Hematopoietic multipotent progenitor cell treated with erythropoietin and hydrocortisone succinate and interleukin-3 and kit ligand, for 17 days (in vitro differentiated cells): ENCODE measurements around the gene KARS1.
"Not testable (repeated sequence)": the region's sequence is repeated elsewhere in the genome, so short reads cannot be mapped to it uniquely, and the experiment has no call there.

Source experiments
- DNase-seq: peaks from one replicate; pipeline ENCODE4 v3.0.0-alpha.2; 2015; ENCODE audit warnings: low spot score

Gene KARS1

DNA sequence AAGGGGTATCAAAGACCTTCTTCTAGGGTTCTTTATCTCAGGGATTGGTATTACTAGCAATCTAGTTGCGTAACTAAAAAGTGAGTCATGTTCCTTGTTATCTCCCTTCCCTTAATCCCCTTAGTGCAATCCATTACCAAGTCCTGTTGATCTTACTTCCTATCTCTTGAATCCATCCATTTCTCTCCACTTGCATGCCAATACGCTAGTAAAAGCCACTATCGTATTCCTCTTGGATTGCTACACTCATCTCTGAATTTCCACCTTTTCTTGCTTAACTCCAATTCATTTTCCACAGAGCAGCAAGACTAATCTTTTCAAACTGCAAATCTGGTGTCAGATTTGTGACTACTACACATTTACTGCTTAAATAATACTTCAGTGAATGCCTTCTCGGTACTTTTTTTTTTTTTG is 22.5 kb downstream of the KARS1 start:
- DNase-seq, result no peak

DNA sequence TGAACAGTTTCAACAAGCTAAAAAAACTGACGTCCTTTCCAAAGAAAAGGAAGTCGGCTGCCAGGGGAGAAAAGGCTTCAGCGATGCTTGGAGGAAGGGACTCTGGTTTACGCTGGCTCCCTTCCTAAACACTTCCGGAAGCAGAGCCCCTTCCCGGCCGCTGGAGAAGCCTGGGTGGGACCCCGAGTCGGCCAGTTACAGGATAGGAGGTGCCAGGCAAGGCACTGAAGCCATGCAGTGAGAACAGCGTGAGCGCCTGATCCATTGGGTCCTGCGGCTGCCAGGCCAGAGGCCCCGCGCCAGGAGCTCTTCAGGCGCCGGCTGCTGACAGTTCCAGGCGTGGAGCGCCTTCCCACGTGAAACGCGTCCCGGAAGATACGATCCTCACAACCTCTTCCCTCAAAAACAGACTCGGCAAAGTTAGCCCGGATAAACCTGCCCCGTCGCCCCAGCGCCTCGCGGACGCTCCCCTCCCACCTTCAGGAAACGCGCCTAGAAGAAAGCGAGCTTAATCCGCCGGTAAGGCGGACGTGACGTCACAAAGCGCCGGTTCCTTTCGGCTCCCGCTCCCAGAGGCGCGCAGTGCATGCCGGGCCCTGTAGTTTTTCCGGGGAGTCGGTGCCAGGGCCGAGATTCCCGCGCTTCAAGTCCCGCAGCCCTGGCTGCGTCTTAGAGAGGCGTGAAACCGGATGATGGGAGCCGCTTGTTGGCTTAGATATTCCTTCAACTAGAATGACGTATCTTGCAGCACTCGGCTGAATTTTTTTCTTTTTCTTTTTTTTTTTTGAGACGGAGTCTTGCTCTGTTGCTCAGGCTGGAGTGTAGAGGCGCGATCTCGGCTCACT is 24.5 kb downstream of the KARS1 start, which contains the start of gene ADAT1:
Gene ADAT1, minus strand, starts transcription at position 521 of the 845 bp plus-strand sequence. CDS start 2,482 bp downstream, outside the sequence.
- peak; percentile 96 for DNase-seq

DNA sequence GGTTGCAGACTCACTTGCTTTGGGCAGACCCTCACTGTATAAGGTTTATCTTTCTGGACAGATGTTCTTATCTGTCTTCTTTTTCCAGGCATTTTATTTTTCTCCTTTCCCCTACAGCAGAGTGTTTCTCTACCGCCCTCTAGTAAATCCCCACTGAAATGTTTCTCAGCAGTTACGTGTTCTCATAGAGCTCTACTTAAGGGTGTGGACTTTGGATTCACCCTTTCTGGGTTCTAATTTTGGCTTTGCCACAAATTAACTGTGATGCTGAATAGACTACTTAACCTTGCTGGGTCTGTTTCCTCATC is 26.3 kb downstream of the KARS1 start:
- DNase-seq, result peak; percentile 86

DNA sequence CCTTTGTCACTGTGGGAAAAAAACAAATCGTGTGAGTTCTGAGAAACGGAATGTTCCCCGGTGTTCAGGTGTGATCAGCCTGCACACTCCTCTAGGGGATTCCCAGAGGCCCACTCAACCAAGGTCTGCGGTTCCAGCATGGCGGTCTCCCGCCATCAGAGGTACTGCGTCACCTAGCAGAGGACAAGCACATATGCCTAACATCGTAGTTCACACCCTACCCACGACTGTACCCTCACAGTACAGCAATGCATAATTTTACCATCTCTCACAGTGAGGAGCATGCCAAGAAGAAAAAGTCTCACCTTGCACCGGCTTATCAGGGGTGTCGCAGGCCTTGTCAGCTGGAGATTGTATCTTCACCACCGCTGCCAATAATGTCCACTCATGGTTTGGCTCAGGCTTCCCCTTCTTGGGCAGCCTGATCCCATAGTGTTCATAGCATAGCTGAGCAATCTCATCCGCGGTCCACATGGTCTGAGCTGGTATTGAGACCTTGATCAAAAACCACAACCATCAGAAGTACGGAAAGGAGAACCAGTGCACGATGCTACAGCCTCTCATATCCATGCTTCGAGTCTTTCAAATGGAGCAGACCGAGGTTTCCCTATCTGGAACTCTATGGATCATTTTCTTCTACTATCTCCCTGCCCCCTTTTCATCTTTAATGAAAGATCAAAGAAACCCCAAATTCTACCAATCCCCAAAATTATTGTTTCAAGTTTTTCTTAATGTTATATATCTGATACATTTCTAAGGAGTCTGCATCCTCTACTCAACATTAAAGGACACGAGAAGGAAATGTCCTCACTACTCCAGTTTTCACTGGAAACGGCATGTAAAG is 26.9 kb downstream of the KARS1 start:
- peak; percentile 76 for DNase-seq

DNA sequence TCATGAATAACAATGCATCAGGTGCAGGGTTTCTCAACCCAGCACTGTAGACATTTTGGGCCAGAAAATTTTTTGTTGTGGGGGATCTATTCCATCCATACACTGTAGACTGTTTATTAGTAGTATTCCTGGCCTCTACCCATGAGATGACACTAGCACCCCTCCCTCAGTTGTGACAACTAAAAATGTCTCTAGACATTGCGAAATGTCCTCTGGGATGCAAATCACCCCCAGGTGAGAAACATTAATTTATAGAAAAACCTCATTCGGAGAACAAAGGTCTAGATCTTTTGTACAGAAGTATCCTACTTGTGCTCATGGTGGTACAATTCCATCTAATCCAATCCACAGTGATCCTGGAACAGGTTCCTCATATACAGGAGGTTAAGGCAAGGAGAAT is 28.7 kb downstream of the KARS1 start:
- DNase-seq, result no peak

DNA sequence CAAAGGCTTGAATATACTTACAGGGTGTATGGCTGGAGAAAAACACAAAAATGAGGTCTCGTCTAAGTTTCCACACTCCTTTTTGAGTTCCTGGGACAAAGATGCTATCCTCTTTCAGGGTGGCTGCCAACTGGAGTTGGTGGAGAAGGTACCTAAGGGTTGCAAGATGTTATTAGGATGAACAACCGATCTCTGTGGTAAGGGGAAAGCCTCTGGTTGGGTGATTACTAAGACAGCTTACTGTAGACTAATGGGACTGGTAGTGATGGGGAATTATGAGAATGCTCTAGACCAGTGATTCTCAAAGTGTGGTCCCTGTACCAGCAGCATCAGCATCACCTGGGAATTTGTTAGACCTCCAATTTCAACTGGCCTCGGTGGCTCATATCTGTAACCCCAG is 30.3 kb downstream of the KARS1 start:
- no peak for DNase-seq

DNA sequence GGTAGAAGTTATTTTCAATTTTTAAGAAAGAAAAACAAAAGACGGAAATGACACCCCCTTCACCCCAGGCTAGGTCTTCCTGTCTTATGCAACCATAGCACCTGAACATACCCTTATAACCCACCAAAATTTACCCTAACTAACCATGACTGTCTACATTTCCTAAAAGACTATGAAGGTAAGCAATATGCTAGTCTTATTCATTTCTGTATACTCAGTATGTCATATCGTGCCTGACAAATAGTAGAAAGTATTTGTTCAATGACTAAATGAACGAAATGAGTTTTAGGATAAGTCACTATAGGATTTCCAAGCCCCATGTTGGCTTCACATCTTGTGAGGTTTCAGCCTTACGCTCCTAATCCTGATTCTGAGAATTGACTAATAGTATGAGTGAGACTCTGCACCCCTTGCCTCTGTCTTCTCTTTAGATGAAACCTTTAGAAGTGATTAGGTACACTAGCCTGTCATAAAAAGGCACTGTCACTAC is 30.9 kb downstream of the KARS1 start:
- DNase-seq, result no peak

DNA sequence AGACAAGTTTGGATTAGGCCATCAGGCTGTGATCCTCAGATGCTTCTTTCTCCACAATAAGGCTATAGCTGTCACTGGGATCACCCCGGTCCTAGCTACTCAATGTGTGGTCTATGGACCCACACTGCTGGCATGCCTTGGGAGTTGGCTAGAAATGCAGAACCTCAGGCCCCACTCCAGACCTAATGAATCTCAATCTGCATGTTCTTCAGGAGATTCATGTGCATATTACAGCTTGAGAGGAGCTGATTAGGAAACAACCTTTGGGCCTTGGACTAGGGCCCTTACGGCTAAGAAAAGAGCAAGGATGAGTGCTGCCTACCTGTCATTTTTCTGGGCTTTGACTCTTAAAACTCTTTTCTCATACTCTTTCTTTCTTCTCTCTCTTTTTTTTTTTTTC is 31.8 kb downstream of the KARS1 start:
- DNase-seq, result no peak

DNA sequence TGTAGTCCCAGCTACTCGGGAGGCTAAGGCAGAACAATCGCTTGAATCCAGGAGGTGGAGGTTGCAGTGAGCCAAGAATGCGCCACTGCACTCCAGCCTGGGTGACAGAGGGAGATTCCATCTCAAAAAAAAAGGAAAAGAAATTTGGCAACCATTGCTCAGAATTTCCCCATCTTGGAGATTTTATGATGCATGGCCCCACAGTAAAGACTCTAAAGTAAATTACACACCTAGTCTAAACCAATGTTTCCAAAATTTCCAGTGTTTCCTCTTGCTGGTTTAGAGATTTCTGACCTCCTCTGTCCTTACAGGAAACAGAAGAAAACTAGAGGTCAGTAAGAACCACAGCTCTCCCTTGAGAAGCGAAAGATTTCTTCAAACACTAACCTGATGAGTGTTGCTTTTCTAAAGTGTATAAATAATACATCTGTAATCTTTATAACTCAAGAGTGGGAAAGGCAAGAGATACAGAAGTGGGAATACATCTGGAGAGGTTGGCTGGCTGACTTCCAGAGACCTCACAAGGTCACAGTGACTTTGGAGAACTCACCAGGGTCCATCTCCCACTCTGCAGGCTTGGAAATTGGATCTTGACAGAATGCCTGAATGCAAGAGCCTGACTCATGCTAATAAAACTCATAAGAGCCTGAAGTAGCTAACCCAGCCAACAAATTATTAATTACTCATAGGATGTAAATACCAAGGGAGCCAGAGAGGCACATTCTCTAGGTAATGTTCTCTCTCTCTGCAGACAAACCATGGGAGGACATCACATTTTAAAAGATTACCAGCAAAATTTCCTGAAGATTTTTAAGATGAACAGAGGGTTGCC is 33.2 kb downstream of the KARS1 start:
- no peak for DNase-seq

DNA sequence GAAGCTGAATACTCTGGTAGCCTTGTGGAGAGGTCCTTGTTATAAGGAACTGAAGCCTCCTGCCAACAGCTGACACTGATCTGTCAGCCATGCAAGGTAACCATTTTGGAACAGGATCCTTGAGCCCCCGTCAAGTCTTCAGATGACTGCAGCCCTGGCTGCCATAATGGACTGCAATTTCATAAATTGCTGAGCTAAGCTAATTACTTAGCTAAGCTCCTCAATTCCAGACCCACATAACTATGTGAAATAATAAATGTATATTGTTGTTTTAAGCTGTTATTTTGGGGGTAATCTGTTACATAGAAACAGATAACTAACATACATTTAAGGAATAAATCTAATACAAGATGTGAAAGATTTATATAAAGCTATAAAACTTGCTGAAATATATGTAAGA is 41.0 kb downstream of the KARS1 start:
- no peak for DNase-seq

DNA sequence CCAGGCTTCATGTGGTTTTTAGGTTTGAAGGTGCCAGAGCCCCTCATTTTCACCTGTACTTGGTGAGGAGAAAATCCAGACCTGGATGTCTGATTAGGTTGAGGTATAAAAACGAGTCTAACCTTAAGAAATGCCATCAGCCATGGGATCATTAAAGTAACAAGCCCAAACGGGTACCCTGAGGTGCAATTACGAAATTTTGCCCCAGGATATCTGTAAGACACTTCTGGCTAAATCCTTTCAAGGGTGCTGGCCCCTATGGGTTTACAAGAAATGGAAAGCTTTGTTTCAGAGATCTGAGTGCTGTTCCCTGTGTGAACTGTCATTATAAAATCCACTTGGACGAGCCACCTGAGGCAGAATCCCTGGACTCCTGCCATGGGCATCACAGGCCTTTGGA is 44.2 kb downstream of the KARS1 start:
- DNase-seq, result no peak

DNA sequence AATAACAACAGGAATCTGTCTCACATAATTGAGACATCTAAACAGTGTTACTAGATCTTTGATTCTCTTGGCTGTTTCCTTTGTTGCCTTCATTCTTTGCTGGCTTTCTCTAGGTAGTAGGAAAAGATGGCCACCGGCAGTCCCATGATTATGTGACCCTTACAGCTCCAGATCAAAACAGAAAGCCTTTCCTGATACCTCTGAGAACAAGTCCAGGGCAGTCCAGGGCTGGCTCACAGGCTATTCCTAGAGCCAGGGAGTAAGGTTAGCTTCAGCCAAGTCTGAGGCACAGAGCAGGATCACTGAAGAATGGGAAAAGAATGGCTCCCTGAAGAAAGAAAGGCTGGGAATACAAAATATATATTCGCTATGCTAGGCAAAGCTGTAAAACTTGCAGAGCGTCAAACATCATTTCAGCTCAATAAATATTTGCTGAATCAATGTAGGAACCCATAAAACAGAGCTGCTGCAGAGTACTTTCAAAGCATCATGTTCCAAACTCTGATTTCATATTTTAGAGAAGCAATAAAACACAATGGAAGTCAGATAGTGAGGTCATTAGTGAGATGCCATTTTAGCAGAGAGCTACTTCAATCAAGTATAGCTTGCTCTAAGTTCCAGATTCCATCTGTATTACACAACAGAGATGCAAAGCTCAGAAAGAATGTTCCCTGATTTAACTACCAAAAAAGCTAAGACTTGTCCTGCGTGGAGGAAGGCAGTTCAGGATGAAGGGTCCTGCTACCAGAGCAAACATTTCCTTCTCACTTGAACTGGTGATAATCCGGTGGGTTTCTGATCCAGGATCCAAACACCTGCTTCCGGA is 47.8 kb downstream of the KARS1 start:
- no peak for DNase-seq

DNA sequence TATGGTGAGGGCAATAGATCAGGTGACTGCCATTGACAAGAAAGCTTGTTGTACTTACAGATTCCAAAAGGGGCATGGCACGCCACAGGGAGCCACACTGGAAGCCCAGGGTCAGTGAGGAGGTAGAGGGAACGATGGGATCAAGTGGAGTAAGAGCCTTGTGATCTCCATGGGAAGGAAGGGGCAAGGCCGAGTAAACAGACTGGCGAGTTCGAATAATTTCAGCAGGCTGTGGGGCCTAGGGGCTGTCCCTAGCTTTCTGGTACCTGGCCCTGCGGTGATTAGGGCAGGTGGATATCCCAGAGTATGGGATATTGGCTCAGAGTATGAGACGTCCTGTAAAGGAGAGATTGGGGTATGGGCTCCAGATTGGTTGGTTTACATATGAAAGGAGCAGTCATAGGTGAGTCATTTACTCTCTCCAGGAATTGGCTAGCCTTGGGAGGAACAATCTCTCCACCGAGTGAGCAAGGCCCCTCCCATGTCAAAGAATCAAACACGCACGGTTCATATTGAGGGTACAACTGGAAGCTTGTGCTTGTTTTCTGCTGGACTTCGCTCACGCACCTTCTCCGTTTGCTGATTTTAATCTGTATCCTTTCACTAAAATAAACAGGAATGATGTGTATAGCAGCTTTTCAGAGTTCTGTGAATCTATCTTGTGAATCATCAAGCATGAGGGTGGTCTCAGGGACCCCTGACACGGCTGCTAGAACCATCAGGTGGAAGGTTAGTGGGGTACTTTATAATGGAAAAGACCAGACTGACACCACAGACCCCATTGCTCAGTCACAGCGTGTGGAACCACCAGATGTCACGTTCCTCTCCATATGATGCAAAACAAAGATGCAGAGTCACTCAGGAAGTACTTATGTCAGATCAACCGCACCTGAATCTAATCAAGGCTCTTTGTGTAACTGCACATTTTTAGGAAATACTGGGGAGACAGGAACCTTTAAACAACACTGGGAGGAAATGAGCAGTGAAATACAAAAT is 53.3 kb downstream of the KARS1 start:
- DNase-seq, result no peak

DNA sequence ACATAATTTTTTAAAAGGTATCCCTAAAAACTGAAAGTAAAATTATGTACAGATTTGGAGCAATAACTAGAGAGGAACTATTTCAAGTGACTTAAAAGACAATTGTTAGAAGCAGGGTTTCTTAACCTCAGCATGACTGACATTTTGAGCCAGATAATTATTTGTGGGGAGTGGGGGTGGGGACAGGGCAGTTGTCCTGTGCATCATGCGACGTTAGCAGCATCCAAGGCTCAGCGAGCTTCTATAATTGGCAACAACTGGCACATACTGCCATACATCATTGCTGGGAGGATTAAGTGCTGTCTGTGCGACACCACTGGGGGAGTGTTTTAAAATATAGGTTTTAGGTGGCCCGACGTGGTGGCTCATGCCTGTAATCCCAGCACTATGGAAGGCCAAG is 54.2 kb downstream of the KARS1 start:
- DNase-seq, result no peak

DNA sequence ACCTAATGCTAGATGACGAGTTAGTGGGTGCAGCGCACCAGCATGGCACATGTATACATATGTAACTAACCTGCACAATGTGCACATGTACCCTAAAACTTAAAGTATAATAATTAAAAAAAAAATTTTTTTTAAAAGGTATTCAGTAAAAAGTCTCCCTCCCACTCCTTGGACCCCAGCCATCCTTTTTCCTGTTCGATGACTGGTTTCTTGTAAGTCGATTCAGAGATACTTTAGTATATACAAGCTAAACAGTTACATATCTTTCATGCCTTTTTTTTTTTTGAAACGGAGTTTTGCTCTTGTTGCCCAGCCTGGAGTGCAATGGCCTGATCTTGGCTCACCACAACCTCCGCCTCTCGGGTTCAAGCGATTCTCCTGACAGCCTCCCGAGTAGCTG is 55.5 kb downstream of the KARS1 start:
- DNase-seq, result not testable (repeated sequence)

DNA sequence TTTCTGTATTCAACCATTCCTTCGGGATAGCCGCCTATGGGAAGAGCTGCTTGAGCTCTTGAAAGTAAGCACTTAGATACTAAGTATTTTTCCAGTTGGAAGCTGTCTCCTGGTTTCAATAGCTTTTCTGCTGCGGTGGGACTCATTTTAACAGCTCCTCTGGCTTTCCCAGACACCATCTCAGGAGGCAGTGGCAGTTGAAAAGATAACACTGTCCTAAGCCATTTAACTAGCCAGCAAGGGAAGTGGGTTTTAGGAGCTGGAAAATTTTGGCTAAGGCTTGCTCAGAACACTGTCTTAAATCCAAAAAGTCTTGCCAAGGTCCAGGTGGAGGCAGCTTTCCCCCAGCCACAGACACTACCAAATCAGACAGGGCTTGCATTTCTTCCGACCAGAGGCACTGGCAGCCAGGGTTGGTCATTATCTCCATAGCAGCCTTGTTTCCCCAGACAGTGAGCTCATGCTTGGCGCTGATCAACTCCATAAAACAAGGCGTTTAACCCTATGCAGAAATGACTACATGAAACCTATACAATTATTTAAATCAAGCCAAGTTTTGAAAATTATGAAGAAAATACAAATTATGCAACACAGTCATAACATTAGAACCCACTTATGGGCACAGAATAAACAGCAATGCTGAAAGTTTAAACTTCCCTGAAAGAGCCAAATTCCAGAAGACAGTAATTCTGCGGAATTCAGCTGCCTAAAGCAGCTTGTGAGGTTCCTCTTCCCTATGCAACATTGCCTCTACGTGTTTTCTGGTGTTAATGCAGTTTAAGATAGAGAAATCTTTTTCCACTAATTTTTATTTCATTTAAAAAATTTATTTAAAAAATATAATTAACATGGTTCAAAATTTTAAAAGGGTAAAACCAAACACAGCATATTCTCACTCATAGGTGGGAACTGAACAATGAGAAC is 56.3 kb downstream of the KARS1 start:
- DNase-seq, result no peak

DNA sequence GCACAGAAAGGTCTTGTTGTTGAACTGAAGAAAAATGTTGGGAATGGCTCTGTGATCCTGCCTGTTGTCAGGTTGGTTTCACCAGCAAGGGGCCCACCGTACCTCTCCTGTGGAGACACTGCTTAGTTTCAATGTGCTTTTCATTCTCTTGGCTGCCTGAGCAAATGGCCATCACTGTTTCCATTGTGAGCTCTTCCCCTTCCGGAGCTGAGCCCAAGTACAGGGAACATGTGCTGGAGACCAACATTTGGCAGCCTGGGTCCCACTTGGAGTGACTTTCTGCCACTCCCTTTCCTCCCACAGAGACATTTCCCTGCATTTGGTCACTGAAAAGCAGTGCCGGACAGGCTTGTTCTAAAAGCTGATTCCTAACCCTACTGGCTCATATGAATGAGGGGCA is 58.2 kb downstream of the KARS1 start:
- DNase-seq, result no peak

DNA sequence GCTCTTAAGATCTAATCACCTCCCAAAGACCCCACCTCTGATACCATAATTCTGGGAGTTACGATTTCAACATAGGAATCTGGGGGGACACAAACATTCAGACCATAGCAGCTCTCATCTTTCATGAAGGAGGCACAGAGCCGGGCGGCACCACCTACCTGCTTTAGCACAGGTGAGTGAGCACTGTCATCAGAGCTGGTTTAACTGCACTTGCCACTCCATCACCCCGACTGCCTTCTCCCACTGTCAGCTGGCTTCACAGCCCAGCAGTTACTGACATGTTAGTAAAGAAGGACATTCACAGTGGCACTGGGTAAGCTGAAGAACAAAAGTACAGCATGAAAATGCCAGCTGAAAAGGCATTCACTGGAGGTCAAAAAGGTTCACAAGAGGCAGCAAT is 58.7 kb downstream of the KARS1 start:
- DNase-seq, result no peak

DNA sequence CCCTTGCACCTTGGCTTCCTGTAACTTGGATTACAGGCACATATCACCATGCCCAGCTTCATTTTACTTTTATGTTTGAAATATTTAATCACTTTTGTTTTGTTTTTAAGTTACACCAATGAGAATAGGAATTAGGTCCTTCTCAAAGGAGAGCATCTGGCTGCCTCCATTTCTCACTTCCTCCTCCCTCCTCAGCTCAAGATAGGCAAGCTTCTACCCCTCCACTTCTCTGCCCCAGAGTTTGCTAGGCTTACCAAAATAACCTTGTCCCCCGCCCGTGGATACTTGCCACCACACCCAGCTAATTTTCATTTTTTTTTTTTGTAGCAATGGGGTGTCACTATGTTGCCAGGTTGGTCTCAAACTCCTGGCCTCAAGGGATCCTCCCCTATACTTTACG is 63.4 kb downstream of the KARS1 start:
- DNase-seq, result no peak
